Gastroesophageal sphincter (tissue), 4 donors: Measurements from ENCODE around the gene SLC2A11. TPM values are rescaled to one million over a fixed set of nuclear protein-coding genes. Genes with fewer than 3 reads are reported as not detected.

Experiments used
- ATAC-seq: fragments of 150-250 bp; one replicate; pipeline ENCODE4 v1.9.1; 2016; ENCODE audit warnings: mild to moderate bottlenecking, moderate library complexity
- H3K27ac ChIP-seq, 4 donors: fragments of 200-600 bp; sonication (generic) in 3 of 4; 1 replicate in 3 of 4; 2 replicates in 1 of 4; pipeline ENCODE4 v1.5.1; 2016 to 2019
- H3K27me3 ChIP-seq: fragments of 200-600 bp; sonication (generic); one replicate; pipeline ENCODE4 v1.5.1; 2019
- H3K36me3 ChIP-seq, 2 donors: fragments of 200-600 bp; sonication (generic); one replicate each; pipeline ENCODE4 v1.5.1; 2019; ENCODE audit warnings: control low read depth in 1 of 2
- H3K4me1 ChIP-seq, 3 donors: fragments of 200-600 bp; sonication (generic); 1 replicate in 2 of 3; 2 replicates in 1 of 3; pipeline ENCODE4 v1.5.1; 2016 to 2019; ENCODE audit warnings: control low read depth in 2 of 3
- H3K4me3 ChIP-seq, 2 donors: fragments of 200-600 bp; sonication (generic); one replicate each; pipeline ENCODE4 v1.5.1; 2019; ENCODE audit warnings: mild to moderate bottlenecking in 1 of 2, moderate library complexity in 1 of 2
- H3K9me3 ChIP-seq, 3 donors: fragments of 200-600 bp; sonication (generic); one replicate each; pipeline ENCODE4 v1.5.1; 2017 to 2019; ENCODE audit warnings: control low read depth in 2 of 3
- EP300 ChIP-seq: sonication (generic); formaldehyde crosslinking; IDR thresholded peaks from one replicate; pipeline ENCODE4 v1.6.1; 2017; ENCODE audit warnings: antibody characterized with exemption, mild to moderate bottlenecking
- POLR2A ChIP-seq, 2 donors: fragments of 450-650 bp; IDR thresholded peaks; one replicate each; pipeline ENCODE4 v1.6.1; 2017; ENCODE audit warnings: antibody characterized with exemption in 2 of 2, mild to moderate bottlenecking in 2 of 2, moderate library complexity in 1 of 2
- POLR2AphosphoS5 ChIP-seq: sonication (generic); formaldehyde crosslinking; IDR thresholded peaks from one replicate; pipeline ENCODE4 v1.6.1; 2017; ENCODE audit warnings: antibody characterized with exemption
- WGBS, 2 donors: methylation state at CpG; one replicate each; pipeline ENCODE4 v1.1.5; 2018; ENCODE audit warnings: low coverage in 1 of 2; 5-methylcytosine and 5-hydroxymethylcytosine counted together
- total RNA-seq, 4 donors: library from RNA; depleted of rRNA; stranded (reverse); fragments of >200 nt; gene quantifications; one replicate each; pipeline ENCODE4 v1.1.0, GENCODE V29; 2016
- TF ChIP-seq, protein P1 (sequence below), 4 experiments: fragments of 200-600 bp in 2 of 4; fragments of 450-650 bp in 2 of 4; sonication (generic) in 1 of 4; IDR thresholded peaks; one replicate each; pipeline ENCODE4 v1.5.1; 2017 to 2019; ENCODE audit warnings: antibody characterized with exemption in 4 of 4, mild to moderate bottlenecking in 2 of 4, moderate library complexity in 2 of 4

SLC2A11 gene
- total RNA-seq, 4 donors from 2014 or later, result 7.3 to 39.8 (median 18.8) TPM

DNA sequence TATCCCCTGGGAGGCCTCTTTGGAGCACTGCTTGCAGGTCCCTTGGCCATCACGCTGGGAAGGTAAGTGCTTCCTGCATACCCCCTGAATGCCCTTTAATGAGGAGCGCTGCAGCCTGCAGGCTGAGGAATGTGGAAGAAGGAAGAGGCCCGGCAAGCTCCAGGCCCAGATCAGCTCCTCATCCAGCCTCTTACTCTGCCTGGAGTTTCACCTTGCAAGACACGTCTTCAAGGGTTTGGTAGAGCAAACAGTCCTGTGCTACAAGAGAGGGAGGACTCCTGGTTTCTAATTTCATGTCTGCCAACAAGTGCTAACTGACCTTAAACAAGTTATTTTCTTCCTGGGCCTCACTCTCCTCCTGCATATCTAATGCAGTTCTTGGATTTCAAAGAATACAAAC is 10.9 kb downstream of the SLC2A11 start:
- Histone ChIP-seq H3K27ac (no peak overlapping the region), H3K36me3 (peaks cover 0 to 80% of the 10 kb centered on the region in 2 donors), H3K4me1 (no peaks in the 10 kb centered on the region), H3K27me3 (no peaks in the 10 kb centered on the region), H3K9me3 (no peaks in the 10 kb centered on the region), H3K4me3 (no peak overlapping the region)
- ATAC-seq, result no peak
- TF ChIP-seq, protein P1, sequence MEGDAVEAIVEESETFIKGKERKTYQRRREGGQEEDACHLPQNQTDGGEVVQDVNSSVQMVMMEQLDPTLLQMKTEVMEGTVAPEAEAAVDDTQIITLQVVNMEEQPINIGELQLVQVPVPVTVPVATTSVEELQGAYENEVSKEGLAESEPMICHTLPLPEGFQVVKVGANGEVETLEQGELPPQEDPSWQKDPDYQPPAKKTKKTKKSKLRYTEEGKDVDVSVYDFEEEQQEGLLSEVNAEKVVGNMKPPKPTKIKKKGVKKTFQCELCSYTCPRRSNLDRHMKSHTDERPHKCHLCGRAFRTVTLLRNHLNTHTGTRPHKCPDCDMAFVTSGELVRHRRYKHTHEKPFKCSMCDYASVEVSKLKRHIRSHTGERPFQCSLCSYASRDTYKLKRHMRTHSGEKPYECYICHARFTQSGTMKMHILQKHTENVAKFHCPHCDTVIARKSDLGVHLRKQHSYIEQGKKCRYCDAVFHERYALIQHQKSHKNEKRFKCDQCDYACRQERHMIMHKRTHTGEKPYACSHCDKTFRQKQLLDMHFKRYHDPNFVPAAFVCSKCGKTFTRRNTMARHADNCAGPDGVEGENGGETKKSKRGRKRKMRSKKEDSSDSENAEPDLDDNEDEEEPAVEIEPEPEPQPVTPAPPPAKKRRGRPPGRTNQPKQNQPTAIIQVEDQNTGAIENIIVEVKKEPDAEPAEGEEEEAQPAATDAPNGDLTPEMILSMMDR (IDR thresholded peaks at IDR 0.05), result no peak
- TF ChIP-seq POLR2AphosphoS5 (no peak), EP300 (no peak), POLR2A (IDR thresholded peaks at IDR 0.05) (no peak)
- WGBS, 2 donors, result no CpG with 5 or more reads among the region's 4 CpGs

- Histone ChIP-seq H3K27ac (no peak overlapping the region), H3K4me3 (no peak overlapping the region), H3K27me3 (no peaks in the 10 kb centered on the region), H3K36me3 (peaks cover 0 to 96% of the 10 kb centered on the region in 2 donors), H3K9me3 (no peaks in the 10 kb centered on the region), H3K4me1 (no peaks in the 10 kb centered on the region)
- no peak for ATAC-seq
- TF ChIP-seq EP300, result no peak
- no peak for TF ChIP-seq POLR2A (IDR thresholded peaks at IDR 0.05)
- TF ChIP-seq POLR2AphosphoS5, result no peak
- TF ChIP-seq, protein P1 (IDR thresholded peaks at IDR 0.05), result no peak
- WGBS, 2 donors, result 80 to 89% methylated on average over 2 to 4 of the region's 4 CpGs
These were observed 17.2 kb downstream of the SLC2A11 start for GRCh38 chr22:23874871-23875270.

DNA sequence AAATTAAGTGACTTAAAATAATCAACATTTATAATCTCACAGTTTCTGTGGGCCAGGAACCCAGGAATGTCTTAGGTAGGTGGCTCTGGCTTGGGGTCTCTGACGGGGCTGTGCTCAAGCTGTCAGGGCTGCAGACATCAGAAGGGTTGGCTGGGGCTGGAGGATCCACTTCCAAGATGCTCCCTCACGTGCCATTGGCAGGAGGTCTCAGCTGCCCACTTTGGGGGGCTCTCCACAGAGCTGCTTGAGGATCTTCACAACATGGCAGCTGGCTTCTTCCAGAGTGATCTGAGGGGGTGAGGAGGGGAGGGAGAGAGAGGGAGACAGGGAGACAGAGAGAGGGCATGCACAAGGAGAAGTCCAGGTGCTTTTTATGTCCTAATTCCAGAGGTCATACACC is 18.1 kb downstream of the SLC2A11 start:
- H3K27ac ChIP-seq, result no peak overlapping the region
- no peaks in the 10 kb centered on the region for H3K4me1 ChIP-seq
- H3K36me3 ChIP-seq, result peaks cover 0 to 94% of the 10 kb centered on the region in 2 donors
- no peak overlapping the region for H3K4me3 ChIP-seq
- H3K9me3 ChIP-seq, result no peaks in the 10 kb centered on the region
- ATAC-seq, result no peak
- H3K27me3 ChIP-seq, result no peaks in the 10 kb centered on the region
- 80 to 86% methylated on average over 1 to 2 of the region's 2 CpGs for WGBS, 2 donors
- TF ChIP-seq EP300, result no peak
- no peak for TF ChIP-seq POLR2A (IDR thresholded peaks at IDR 0.05)
- TF ChIP-seq, protein P1 (IDR thresholded peaks at IDR 0.05), result no peak
- no peak for TF ChIP-seq POLR2AphosphoS5

- ATAC-seq, result no peak
- TF ChIP-seq, protein P1 (IDR thresholded peaks at IDR 0.05), result no peak
- TF ChIP-seq EP300 (no peak), POLR2A (IDR thresholded peaks at IDR 0.05) (no peak), POLR2AphosphoS5 (no peak)
- Histone ChIP-seq H3K27me3 (no peaks in the 10 kb centered on the region), H3K9me3 (no peaks in the 10 kb centered on the region), H3K4me1 (no peaks in the 10 kb centered on the region), H3K36me3 (peaks cover 0 to 92% of the 10 kb centered on the region in 2 donors), H3K27ac (no peak overlapping the region), H3K4me3 (no peak overlapping the region)
- 98% methylated on average over 7 of the region's 8 CpGs; no CpG with 5 or more reads in 1 of the 2 donors for WGBS, 2 donors
These were observed 19.9 kb downstream of the SLC2A11 start for GRCh38 chr22:23877566-23877965.

- ATAC-seq, result no peak
- Histone ChIP-seq H3K9me3 (no peaks in the 10 kb centered on the region), H3K27ac (no peak overlapping the region), H3K4me1 (no peaks in the 10 kb centered on the region), H3K36me3 (peaks cover 0 to 92% of the 10 kb centered on the region in 2 donors), H3K4me3 (no peak overlapping the region), H3K27me3 (no peaks in the 10 kb centered on the region)
- WGBS, 2 donors, result 95 to 100% methylated on average over 3 to 4 of the region's 7 CpGs
- TF ChIP-seq POLR2A (IDR thresholded peaks at IDR 0.05) (no peak), EP300 (no peak), POLR2AphosphoS5 (no peak)
- TF ChIP-seq, protein P1 (IDR thresholded peaks at IDR 0.05), result no peak
These were observed 20.5 kb downstream of the SLC2A11 start for GRCh38 chr22:23878219-23878618.
